G401.6 (cell line): Measurements from ENCODE around the gene C2orf76.
"Not testable (repeated sequence)": the region's sequence is repeated elsewhere in the genome, so short reads cannot be mapped to it uniquely, and the experiment has no call there.

Experiments
- FAIRE-seq: peaks from 2 replicates; lab custom pipeline; 2012; peaks lifted over from hg19 to GRCh38; lab: Jason Lieb, UNC

C2orf76 gene

DNA sequence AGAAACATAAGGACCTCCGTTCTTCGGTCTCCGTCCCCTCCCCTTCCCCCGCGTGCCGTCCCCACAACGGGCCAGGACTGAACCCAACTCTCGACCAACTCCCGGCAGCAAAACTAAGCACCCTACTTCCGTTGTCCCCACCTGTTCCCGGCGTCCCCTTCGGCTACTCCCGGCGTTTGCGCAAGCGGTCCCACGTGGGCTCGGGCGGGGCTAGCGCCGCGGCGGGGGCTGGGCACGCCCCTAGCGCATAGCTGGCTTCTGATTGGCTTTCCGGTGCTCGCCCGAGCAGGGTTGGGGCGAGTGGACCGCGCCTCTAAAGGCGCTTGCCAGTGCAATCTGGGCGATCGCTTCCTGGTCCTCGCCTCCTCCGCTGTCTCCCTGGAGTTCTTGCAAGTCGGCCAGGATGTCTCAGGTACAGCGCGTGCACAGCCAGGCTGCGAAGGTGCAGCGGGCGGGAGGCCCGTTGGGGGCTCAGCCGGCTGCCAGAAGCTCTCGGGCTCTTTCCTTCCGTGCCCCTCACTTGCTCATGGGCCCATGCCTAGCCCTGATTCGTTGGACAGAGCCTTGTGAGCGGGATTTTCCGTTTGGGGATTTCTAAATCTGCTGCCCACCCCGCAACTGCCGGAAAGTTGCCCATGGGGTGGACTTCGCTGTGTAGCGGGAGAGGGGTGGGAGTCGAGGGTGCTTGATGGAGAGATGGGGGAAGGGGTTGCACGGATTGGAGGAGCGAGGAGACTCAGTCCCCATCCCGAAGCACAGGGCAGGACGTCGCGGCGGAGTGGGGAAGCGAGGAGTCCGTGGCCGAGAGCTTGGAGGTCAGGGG lies at the start of gene C2orf76, which contains the start of gene DBI:
Gene C2orf76 (minus strand): TSS at position 186 of the 823 bp plus-strand sequence. CDS start 26,875 bp downstream, outside the sequence.
Gene DBI (plus strand): TSS at position 329 of the 823 bp plus-strand sequence. CDS start 75 bp downstream, at position 404.
- FAIRE-seq = peak; percentile 85

DNA sequence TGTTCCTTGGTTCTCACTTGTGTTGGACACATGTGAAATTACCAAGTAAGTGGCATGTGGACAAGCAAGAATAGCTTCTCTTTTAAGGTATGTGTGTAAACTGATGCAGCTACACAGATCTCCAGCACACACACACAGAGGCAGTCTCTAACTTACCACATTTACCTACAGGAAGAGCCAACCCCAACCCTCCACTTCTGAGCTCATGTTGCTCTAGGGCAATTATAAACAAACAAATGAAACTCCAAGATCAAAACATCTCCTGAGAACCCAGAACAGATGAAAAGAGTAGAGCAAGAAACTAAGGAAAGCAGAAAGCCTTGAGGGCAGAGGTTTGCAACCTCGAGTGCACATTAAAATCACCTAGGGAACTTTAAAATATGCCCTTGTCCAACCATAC lies 49.0 kb upstream of the C2orf76 start:
- FAIRE-seq = no peak

DNA sequence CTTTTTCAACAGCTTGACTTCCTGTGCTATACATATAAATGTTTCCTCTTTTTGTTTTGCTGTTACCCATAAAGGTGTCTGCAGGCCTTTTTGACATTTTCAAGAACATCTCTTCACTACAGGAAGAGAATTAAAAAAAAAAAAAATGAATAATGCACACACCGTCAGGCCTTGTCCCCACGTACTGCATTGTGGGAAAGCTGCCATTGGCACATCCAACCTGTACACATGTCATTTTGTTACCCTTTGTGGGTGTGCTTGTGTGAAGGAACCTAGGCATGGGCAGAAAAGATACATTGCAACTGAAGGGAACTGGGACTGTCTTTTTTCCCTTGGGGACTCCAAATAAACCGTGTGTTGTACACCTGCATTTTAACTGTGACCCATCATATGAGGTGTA lies 48.3 kb upstream of the C2orf76 start:
- FAIRE-seq = no peak

DNA sequence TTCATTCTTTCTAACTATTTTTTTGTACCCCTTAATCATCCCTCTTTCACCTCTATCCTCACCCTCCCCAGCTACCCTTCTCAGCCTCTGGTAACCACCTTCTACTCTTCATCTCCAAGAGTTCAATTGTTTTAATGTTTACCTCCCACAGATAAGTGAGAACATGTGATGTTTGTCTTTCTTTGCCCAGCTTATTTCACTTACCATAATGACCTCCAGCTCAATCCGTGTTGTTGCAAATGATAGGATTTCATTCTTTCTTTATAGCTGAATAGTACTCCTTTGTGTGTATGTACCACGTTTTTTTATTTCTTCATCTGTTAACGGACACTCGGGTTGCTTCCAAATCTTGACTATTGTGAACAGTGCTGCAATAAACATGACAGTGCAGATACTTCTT lies 42.9 kb upstream of the C2orf76 start:
- FAIRE-seq = no peak

DNA sequence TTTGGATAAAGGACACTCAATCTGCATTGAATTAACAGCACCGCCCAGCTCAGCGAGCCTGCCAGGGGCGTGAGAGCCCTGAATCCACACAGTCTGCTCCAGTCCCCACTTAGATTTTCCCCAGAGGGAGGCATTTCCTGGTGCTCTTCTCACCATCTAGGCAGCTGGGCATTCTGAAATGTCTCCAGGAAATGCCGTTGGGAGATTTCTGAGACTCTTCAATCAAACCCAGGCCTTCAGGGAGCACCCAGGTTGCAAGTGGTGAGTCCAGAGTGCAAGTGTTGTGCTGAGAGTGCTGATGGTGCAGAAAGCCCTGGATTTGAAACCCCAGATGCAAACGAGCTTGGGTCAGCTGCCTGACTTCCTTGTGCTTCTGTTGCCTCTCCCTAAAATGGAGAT lies 41.6 kb upstream of the C2orf76 start:
- no peak for FAIRE-seq

DNA sequence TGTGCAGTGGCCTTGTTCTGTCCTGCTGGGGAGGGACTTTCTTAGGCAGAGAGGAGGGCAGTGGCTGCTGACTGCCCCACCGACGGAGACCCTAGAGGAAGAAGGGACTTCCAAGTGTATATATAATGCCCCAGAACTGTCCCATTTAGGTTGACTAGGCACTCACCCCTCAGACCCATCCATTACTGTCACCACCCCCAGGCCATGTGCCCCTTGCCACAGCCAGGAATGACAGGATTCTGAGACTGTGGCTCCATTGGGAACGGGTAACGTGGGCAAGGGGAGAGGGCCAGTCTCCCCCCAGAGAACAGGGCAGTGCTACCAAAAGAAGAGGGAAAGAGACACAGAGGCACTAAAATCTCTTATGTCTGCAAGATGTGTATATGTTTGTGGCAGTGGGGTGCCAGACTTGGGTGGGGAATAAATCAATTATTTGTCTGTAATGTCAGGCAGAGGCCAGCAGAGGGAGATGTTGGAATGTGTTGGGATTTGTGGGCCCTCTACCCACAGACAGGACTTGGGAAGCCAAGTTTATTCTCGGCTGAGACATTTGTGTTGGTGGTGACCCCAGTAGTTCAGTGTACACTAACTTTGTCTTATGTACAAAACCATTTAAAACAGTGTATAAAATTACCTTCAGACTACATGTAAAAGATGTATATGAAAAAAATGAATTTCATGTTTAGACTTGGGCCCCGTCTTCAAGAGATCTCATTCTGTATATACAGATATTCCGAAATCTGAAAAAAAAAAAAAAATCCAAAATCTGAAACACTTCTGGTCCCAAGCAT lies 41.0 kb upstream of the C2orf76 start:
- peak; percentile 74 for FAIRE-seq

DNA sequence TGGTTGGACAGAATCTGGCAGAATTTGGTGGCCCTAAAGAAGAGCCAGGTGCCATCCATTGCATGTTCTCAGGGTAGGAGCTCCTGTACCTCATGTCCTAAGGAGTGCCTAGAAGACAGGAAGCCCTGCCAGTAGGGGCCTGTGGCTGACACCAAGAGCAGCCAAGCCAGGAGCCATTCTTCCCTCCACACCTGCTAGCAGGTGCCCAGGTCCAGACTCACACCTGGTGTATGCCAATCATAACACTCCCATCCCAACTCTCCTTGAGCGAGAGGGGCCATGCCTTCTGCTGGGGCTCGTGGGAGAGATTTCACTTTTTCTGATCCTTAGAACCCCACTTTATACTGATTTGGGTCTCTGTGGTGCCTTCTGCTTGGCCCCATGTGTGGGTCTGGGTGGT lies 38.5 kb upstream of the C2orf76 start:
- no peak for FAIRE-seq

DNA sequence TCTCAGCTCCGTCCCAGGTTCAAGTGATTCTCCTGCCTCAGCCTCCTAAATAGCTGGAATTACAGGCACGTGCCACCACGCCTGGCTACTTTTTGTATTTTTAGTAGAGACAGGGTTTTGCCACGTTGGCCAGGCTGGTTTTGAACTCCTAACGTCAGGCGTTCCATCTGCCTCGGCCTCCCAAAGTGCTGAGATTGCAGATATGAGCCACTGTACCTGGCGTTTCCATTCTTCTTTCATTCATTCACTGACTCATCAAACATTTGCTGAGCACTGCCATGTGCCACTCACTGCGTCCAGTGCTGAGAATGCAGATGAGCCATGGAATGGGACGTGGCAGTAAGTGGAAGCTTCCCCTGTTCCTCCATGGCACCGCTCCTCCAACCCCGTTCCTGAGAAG lies 37.0 kb upstream of the C2orf76 start:
- FAIRE-seq = not testable (repeated sequence)

DNA sequence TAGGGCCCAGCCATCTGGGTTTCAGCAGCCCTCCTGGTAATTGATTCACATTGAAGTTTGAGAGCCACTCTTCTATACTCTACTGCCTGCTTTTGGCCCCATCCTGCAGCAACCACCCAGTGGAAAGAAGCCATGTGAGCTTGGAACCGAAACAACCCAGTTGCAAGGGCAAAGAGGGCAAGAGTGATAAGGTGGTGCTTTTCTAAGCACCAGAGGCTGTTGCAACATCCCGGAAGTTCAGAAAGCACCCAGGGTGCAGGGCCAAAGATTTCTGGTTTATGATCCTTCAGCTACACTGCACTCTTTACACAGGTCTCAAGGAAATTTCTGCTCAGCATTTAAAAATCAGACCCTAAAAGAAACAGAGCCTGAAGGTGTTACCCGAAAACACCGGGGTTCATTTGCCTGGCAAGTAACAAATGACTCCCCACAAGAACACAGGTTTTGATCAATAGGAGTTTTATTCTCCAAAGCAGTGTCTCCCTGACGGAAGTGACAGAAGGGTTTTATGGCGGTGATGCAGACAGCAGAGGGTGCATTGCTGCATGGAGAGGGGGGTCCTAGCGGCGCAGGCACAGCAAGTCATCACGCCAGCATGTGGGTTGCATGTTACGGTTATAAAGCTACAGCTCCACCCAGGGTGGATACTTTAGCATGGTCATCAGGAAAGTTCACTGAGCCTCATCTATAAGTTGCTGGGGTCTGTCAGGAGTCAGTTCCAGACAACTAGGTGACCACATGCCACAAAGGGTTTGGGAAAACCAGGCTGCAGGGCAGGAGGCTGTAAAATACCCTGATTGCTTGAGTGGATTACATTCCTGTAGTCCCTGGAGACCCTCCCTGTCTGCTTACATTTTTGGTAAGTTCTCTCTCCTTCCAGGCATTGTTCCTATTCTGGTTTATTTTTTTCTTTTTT lies 36.3 kb upstream of the C2orf76 start:
- FAIRE-seq = no peak

DNA sequence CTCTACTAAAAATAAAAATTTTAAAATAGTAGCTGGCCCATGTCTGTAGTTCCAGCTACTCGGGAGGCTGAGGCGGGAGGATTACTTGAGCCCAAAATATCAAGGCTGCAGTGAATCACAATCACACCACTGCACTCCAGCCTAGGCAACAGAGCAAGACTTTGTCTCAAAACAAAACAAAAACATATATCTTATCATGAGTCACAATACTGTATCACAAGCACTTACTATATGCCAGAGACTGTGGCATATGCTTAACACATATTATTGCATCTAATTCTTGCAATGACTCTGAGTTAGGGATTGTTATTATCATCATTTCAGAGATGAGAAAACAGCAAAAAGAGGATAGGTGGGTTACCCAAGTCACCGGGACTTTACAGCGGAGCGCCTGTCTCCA lies 35.5 kb upstream of the C2orf76 start:
- no peak for FAIRE-seq

DNA sequence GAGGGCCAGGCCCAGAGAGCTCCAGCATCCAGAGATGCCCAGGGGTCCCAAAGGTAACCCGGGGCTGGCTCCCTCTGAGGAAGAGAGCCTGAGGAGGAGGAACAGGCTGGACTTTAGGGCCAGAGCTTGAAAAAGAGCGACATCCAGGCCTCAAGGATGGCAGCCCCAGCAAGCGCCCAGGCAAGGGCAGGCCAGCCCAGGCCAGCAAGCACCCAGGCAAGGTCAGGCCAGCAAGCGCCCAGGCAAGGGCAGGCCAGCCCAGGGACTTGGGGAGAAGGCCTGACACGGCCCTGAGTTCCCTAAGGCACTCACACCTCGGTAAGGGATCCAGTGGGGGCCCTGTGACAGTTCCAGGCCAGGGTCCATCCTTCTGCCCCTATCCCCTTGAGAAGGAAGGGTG lies 30.6 kb upstream of the C2orf76 start:
- FAIRE-seq = no peak

DNA sequence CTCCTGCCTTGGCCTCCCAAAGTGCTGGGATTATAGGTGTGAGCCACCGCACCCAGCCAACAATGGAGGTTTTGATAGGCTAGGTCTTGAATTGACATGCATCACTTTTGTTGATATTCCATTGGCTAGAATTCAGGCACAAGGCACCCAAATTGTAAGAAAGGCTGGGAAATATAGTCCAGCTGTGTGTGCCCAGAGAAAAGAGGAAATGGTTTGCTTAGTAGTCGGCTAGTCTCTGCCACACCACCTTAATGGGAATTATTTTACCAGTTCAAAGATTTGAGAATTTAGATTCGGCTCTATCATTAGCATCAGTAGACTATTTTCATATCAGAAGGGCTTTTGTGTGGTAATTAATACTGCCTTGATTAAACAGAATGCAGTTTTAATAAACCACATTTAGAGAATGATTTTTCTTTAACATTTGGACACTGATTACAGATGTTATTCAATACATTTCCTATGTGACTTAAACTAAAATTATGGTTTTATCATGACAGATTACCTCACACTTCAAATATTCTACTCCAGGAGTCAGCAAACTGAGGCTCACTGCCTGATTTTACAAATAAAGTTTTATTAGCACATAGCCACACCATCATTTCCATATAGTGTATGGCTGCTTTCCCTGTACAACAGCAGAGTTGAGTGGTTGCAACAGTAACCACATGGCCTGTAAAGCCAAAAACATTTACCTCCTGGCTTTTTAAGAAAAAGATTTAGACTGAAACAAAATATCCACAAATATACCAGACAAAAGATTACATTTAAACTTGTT lies 27.5 kb upstream of the C2orf76 start:
- no peak for FAIRE-seq

DNA sequence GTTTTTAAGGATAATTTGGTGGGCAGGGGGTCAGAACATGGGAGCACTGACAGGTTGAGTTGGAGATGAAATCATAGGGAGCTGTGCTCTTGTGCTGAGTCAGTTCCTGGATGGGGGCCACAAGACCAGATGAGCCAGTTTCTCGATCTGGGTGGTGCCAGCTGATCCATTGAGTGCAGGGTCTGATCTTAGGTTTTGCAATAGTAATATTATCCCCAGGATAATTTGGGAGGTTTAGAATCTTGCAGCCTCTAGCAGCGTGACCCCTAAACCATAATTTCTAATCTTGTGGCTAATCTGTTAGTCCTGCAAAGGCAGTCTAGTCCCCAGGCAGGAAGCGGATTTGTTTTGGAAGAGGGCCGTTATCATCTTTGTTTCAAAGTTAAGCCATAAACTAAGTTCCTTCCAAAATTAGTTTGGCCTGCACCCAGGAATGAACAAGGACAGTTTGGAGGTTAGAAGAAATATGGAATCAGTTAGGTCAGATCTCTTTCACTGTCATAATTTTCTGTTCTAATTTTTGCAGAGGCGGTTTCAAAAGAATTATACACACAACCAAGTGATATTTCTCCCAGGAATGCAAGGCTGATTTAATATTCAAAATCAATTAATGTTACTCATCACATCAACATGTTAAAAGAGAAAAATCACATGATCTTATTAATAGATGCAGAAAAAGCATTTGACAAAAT lies 23.1 kb upstream of the C2orf76 start:
- no peak for FAIRE-seq

DNA sequence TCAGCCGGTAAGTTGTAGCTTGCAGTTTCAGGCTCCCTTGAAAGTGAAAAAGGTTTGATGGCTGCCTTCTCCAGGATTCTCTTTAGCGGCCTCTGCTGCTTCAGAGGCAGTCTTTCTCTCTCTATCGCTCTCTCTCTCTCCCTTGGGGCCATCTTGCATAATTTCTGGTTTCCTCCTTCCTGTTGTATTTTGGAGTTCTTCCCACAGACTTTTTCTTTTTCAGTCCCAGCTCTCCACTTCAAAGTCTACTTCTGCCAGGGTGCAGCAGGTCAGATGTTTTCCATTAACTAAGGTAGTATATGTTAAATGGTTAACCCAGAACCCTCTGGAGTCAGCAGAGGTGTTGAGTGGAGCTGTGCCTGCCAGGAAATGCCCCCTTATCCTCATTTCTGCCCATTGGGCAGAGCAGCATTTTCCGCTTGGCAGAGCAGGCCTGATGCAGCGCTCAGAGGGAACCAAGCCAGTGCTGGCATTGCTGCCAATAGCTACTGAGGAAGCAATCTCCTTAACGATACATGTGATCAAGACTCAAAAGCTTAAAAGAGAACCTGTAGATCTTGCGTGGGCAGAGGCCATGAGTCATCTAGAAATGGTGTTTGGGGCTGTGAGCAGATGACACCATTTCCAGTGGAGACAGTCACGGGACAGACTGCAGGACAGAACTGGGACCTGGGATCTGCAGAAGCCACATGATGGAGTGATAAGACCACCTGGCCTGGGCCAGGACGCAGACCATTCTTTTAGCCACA lies 20.9 kb upstream of the C2orf76 start:
- FAIRE-seq = no peak

DNA sequence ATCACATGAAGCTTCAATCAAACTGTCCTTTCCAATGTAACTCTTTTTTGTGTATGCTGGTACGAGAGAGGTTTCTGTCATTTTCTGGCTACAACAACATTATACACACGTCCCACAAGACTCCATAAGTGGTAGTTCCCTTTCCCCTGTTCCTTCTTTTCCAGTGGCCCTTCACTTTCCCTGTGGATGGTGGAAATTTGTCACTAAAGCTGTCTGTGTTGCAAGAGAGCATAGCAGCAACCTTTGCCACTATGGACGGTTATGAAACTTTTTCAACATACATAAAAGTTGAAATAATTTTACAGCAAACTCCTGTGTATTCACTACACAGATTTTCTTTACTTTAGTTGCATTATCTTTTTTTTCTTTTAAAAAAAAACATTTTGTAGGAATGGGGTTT lies 18.8 kb upstream of the C2orf76 start:
- no peak for FAIRE-seq

DNA sequence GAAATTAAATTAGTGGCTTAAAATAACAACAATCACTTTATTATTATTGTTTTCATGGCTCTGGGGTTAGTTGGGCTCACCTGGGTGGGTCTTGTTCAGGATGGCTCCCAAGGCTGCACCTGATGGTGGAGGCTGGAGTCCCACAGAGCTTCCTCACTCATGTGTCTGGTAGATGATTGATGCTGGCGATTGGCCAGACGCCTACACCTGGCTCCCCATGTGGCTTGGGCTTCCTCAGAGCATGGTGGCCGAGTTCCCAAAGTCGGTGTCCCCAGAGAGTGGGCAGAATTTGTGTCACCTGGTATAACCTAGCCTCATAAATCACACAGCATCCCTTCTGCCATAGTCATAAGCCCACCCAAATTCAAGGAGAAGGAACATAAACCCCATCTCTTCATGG lies 18.3 kb upstream of the C2orf76 start:
- no peak for FAIRE-seq

DNA sequence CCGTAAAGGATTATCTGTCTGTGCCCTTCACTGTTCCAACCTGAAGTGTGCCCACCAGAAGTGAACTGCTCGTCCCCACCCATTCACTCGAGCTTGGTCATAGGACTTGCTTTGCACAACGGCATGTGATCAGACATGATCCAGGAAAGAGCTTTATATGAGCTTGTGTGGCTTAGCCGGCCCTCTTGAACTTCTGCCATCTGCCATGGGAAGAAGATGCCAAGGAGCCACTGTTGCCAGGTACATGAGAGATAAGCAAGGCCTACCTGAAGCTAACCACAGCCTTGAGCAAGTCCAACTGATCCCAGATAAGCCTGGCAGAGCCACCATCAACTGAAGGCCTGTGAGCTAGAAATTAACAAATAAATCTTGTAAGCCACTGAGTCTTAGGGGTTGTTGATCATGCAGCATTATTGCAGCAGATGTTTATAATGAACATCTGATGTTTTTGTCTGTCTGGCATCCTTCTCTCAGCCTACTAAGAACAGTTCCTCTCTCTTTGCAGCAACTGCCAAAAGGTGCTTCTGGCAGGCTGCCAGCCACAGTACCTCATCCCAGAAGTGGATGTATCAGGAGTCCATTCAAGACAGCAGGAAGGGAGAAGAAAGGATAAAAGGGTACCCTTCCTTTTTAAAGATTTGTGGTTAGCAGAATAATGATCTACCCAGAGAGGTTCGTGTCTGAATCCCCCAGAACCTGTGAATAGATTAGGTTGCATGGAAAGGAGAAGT lies 16.9 kb upstream of the C2orf76 start:
- no peak for FAIRE-seq

DNA sequence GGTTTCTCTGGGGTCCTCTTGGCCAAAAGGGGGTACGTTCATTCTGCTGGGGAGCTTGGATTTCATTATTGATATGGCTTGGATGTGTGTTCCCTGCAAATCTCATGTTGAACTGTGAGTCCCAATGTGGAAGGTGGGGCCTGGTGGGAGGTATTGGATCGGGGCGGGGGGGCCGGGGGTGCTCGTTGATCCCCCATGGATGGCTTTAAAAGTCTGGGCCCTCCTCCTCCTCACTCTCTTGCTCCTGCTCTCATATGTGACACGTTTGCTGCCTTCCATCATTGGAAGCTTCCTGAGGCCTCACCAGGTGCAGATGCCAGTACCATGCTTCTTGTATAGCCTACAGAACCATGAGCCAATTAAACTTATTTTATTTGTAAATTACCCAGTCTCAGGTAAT lies 11.9 kb upstream of the C2orf76 start:
- FAIRE-seq = no peak

DNA sequence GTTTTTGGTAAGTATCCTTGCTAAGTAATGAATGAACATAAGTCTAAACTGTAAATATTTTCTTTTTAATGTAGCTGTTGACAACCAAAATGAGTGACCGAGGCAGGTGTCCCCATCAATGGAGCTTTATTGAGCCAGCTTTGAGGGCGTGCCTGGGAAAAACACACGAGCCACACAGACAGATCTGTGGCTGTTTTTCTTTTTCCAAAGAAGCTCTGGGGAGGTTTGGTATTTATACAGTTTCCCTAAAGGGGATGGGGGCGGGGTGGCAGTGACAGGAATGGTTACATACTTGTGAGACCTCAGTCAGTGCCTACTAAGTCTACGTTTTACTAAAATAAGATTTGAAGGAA lies 11.3 kb upstream of the C2orf76 start:
- no peak for FAIRE-seq
